HG03442 (cell line): ENCODE results near the gene POU6F1.
"Not testable (repeated sequence)": the region's sequence is repeated elsewhere in the genome, so short reads cannot be mapped to it uniquely, and the experiment has no call there.

Experiments
- ATAC-seq: cut with Tn5 transposase; IDR thresholded peaks from one replicate; pipeline ENCODE4 v1.9.1; 2021; ENCODE audit warnings: mild to moderate bottlenecking, moderate library complexity; ENCODE audit not compliant: unreplicated experiment

The POU6F1 gene

GRCh38 chr12:51217968-51218606 lies at the start of gene POU6F1:
Gene POU6F1 (minus strand): TSS chr12:51218062. CDS start chr12:51206836, 11,226 bp downstream.
- peak; percentile 60 for ATAC-seq

- no peak for ATAC-seq
Observed at GRCh38 chr12:51265024-51265423, 47.2 kb upstream of the POU6F1 start.

- no peak for ATAC-seq
Observed at GRCh38 chr12:51264297-51264696, 46.4 kb upstream of the POU6F1 start.

- no peak for ATAC-seq
Observed at GRCh38 chr12:51263341-51263740, 45.5 kb upstream of the POU6F1 start.

GRCh38 chr12:51262758-51263177 lies 44.9 kb upstream of the POU6F1 start:
- no peak for ATAC-seq

GRCh38 chr12:51259600-51259999 lies 41.7 kb upstream of the POU6F1 start:
- not testable (repeated sequence) for ATAC-seq

GRCh38 chr12:51254536-51254935 lies 36.7 kb upstream of the POU6F1 start:
- ATAC-seq, result no peak

GRCh38 chr12:51253276-51253675 lies 35.4 kb upstream of the POU6F1 start:
- ATAC-seq, result no peak

GRCh38 chr12:51247523-51248206 lies 29.8 kb upstream of the POU6F1 start:
- no peak for ATAC-seq

- no peak for ATAC-seq
Observed at GRCh38 chr12:51246254-51246853, 28.5 kb upstream of the POU6F1 start.

GRCh38 chr12:51245476-51246253 lies 27.8 kb upstream of the POU6F1 start:
- no peak for ATAC-seq

GRCh38 chr12:51244269-51244668 lies 26.4 kb upstream of the POU6F1 start:
- ATAC-seq, result no peak

GRCh38 chr12:51242876-51243275 lies 25.0 kb upstream of the POU6F1 start:
- no peak for ATAC-seq

- ATAC-seq, result no peak
Observed at GRCh38 chr12:51242120-51242519, 24.3 kb upstream of the POU6F1 start.

- no peak for ATAC-seq
Observed at GRCh38 chr12:51240971-51241370, 23.1 kb upstream of the POU6F1 start.

GRCh38 chr12:51238510-51239334 lies 20.9 kb upstream of the POU6F1 start, which contains the start of gene DAZAP2:
Gene DAZAP2 (plus strand): TSS chr12:51238826. CDS start chr12:51238908, 82 bp downstream.
- ATAC-seq, result peak; percentile 86

GRCh38 chr12:51238037-51238509 lies 20.2 kb upstream of the POU6F1 start:
- peak; percentile 8 for ATAC-seq

GRCh38 chr12:51234530-51234929 lies 16.7 kb upstream of the POU6F1 start:
- ATAC-seq, result no peak

- no peak for ATAC-seq
Observed at GRCh38 chr12:51232642-51233041, 14.8 kb upstream of the POU6F1 start.

- ATAC-seq, result no peak
Observed at GRCh38 chr12:51229116-51229809, 11.4 kb upstream of the POU6F1 start.
